H1 (cell line): Measurements from ENCODE around the gene CACNB4.

Source experiments
- CEBPB ChIP-seq: IDR thresholded peaks from 2 replicates; pipeline ENCODE4 v1.6.1; 2012; ENCODE audit warnings: low read depth, low read length
- CTCF ChIP-seq, 3 experiments: IDR thresholded peaks; 1 replicate in 2 of 3; 2 replicates in 1 of 3; pipeline versions ENCODE4 v1.5.1 to v1.6.1; 2011; ENCODE audit warnings: low read length in 3 of 3, mild to moderate bottlenecking in 3 of 3, inconsistent platforms in 2 of 3, low read depth in 1 of 3, moderate library complexity in 1 of 3; ENCODE audit not compliant: insufficient read depth in 1 of 3; ENCODE audit errors: control extremely low read depth in 1 of 3
- EGR1 ChIP-seq: IDR thresholded peaks from 2 replicates; pipeline ENCODE4 v1.6.1; 2011; ENCODE audit warnings: low read depth, low read length, borderline replicate concordance
- HDAC2 ChIP-seq, 2 experiments: fragments of 300-600 bp in 1 of 2; sonication (generic) in 1 of 2; IDR thresholded peaks; 2 replicates each; pipeline ENCODE4 v1.6.1; 2011 to 2012; ENCODE audit warnings: low read depth in 2 of 2, low read length in 2 of 2, mild to moderate bottlenecking in 2 of 2, moderate library complexity in 2 of 2, borderline replicate concordance in 1 of 2, inconsistent platforms in 1 of 2
- KDM5A ChIP-seq: fragments of 200-600 bp; IDR thresholded peaks from 2 replicates; pipeline ENCODE4 v1.7.1; 2012; ENCODE audit warnings: mild to moderate bottlenecking, low read length, inconsistent platforms, mixed read lengths
- NRF1 ChIP-seq: IDR thresholded peaks from 2 replicates; pipeline ENCODE4 v1.6.1; 2011; ENCODE audit warnings: mild to moderate bottlenecking, low read depth, low read length, improper control_type of control experiment
- POLR2A ChIP-seq, 2 experiments: IDR thresholded peaks; 1 replicate in 1 of 2; 2 replicates in 1 of 2; pipeline ENCODE4 v1.6.1; 2011; ENCODE audit warnings: low read depth in 2 of 2, low read length in 2 of 2, mild to moderate bottlenecking in 2 of 2; ENCODE audit errors: control extremely low read depth in 1 of 2
- RAD21 ChIP-seq, 2 experiments: IDR thresholded peaks in 1 of 2; conservative IDR thresholded peaks in 1 of 2; 2 replicates each; pipeline ENCODE4 v1.6.1; 2011; ENCODE audit warnings: low read depth in 2 of 2, low read length in 2 of 2, improper control_type of control experiment in 1 of 2, inconsistent platforms in 1 of 2, mild to moderate bottlenecking in 1 of 2, moderate library complexity in 1 of 2
- RFX5 ChIP-seq: IDR thresholded peaks from 2 replicates; pipeline ENCODE4 v1.6.1; 2011; ENCODE audit warnings: low read depth, low read length, improper control_type of control experiment, borderline replicate concordance
- SIX5 ChIP-seq: IDR thresholded peaks from 2 replicates; pipeline ENCODE4 v1.6.1; 2011; ENCODE audit warnings: mild to moderate bottlenecking, low read depth, low read length
- SP1 ChIP-seq: IDR thresholded peaks from 2 replicates; pipeline ENCODE4 v1.6.1; 2011; ENCODE audit warnings: low read depth, low read length
- SP4 ChIP-seq: IDR thresholded peaks from 2 replicates; pipeline ENCODE4 v1.6.1; 2012; ENCODE audit warnings: low read length, inconsistent platforms
- YY1 ChIP-seq: IDR thresholded peaks from 2 replicates; pipeline ENCODE4 v1.6.1; 2011; ENCODE audit warnings: low read depth, mild to moderate bottlenecking, low read length
- ZNF274 ChIP-seq: IDR thresholded peaks from 2 replicates; pipeline ENCODE4 v1.7.0; 2012; ENCODE audit warnings: low read length, borderline replicate concordance; ENCODE audit errors: extremely low read depth

GRCh38 chr2:151791545-151791944, 307.3 kb downstream of the CACNB4 start:
- no peak for TF ChIP-seq RAD21 (IDR thresholded peaks at IDR 0.05 in 1 of 2, conservative IDR thresholded peaks at IDR 0.05 in 1 of 2; ENCODE audit: low read depth in 2 of 2, low read length in 2 of 2)
- no peak for TF ChIP-seq NRF1
- TF ChIP-seq CTCF (IDR thresholded peaks at IDR 0.05; ENCODE audit: control extremely low read depth in 1 of 3, insufficient read depth in 1 of 3, low read depth in 1 of 3, low read length in 3 of 3), result no peak
- no peak for TF ChIP-seq YY1
- no peak for TF ChIP-seq HDAC2 (IDR thresholded peaks at IDR 0.05; ENCODE audit: borderline replicate concordance in 1 of 2, low read depth in 2 of 2, low read length in 2 of 2)
- no peak for TF ChIP-seq CEBPB
- no peak for TF ChIP-seq EGR1
- TF ChIP-seq SP1, result no peak
- TF ChIP-seq KDM5A, result no peak
- no peak for TF ChIP-seq POLR2A (IDR thresholded peaks at IDR 0.05; ENCODE audit: control extremely low read depth in 1 of 2, low read depth in 2 of 2, low read length in 2 of 2)
- TF ChIP-seq SIX5, result no peak
- TF ChIP-seq SP4, result no peak
- no peak for TF ChIP-seq ZNF274
- TF ChIP-seq RFX5, result no peak
